Stimulated activated naive CD8-positive, alpha-beta T cell treated with anti-CD3 and anti-CD28 coated beads, Interleukin-15, Interleukin-2, amounts not matched to agents 100 U/mL and 50 U/mL, for 24 hours (primary cell): ENCODE measurements around the gene IFIT1B.
A peak's percentile ranks its signal among the peaks of the same experiment; 100 is the strongest.

Experiments used
- ATAC-seq: fragments of 150-1000 bp; cut with Tn5 transposase; one replicate; pipeline ENCODE4 v1.10.0; 2021
- DNase-seq: peaks from one replicate; pipeline ENCODE4 v3.0.0; 2021

IFIT1B gene

DNA sequence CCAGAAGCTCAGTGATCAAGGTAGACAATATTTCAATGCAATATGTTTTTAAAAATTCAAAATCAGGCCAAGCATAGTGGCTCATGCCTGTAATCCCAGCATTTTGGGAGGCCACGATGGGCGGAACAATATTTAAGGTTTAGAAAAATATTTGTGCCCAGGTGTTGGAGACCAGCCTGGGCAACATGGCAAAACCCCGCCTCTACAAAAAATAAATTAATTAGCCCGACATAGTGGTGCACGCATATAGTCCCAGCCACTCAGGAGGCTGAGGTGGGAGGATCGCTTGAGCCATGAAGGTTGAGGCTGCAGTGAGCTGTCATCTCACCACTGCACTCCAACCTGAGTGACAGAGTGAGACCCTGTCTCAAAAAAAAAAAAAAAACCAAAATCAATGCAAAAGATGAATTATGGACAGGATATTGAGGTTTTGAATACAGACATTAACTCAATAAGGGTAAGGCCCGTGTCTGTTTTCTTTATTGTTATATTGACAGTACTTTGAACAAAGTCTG is 35.6 kb downstream of the IFIT1B start:
- DNase-seq: no peak
- no peak for ATAC-seq

DNA sequence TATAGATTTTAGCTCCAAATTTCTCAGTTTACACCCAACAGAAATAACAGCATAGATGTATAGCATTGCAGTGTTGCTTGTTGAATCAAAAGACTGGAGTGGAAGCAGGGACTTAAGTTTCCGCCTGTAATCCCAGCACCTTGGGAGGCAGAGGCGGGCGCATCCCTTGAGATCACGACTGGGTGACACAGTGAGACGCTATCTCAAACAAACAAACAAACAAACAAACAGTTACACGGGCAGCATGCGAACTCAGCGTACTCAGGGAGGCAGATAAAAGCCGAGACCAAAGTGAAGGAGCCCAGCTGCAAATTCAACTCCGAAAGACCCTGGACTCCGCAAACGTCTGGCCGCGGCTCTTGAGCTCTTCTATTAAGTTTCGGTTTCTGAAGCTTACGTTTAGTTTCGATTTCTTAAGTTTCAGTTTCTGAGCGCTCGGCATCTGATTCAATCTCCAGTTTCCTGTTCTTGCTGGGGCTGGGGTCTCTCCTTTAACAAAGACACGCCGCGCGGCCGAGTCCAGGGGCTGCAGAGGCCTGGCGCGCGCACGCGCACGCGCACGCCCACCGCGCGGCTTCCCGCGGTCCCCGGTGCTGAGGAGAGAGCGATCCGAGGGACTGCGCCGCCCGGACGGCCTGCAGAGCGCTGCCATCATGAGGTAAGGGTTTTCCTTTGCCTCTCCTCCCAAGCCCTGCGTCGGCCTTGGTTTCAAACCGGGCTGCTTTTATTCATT is 36.5 kb downstream of the IFIT1B start, which contains the start of gene IFIT5:
Gene IFIT5, plus strand, starts transcription at position 423 of the 733 bp plus-strand sequence. Its CDS starts 231 bp downstream, at position 654.
- ATAC-seq (peak; percentile 83), DNase-seq (peak; percentile 71)

GRCh38 chr10:89414879-89415821 is 37.3 kb downstream of the IFIT1B start:
- ATAC-seq (peak; percentile 55), DNase-seq (peak; percentile 48)

DNA sequence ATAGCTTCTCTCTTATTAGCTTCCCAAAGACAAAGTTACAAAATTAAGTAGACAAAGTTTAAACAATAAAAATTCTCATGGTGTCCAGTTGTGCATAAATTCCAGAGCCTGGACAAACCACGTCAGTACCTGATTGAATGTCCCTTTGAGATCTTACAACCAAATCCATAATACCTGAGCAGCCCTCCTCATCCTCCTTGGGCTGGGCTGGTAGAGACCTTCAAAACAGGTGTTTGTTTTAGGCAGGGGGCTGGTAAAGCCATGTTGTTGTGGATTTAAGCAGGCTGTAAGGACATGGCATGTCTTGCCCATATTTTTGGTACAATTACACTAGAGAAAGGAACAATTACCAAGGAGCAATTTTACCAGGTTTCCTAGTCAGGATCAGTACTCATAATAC is 38.6 kb downstream of the IFIT1B start:
- no peak for DNase-seq
- no peak for ATAC-seq

DNA sequence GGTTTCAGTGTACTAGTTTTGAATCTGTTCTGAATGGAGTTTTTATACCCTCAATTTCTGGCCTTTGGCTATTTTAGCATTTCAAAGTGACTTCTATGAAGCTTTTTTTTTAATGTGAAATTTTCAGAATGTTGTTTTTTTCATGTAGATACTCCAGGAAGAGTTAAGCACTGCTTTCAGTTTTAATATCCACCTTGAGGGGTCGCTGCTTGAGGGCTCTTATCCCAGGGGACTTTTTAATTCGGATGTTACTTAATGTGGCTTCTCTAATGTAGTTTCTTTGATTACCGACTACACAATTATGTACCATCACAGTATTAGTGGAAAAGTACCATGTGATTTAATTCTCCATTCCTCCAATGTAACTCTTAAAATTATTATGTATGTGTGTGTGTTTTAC is 41.7 kb downstream of the IFIT1B start:
- DNase-seq (no peak), ATAC-seq (no peak)

DNA sequence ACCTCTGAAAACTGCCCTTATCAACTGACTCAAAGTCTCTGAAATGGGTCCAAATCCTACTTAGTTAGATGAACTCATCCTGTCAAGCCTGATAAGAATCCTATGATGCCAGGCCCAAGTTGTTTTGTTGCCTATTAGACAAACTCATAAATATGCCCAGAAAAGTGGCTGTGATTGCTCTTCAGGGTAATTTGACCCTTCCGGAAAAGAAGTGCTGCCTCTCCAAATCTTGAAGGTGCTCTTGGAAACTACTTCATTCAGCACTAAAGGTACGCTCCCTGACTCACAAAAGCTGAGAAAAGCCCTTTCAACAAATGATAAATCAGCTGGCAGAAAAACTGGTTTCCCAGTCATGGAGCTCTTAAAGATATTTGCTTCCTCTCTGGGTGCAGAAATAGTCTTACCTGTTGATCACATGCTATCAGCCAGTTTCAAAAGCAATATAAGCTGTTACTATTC is 43.2 kb downstream of the IFIT1B start:
- no peak for ATAC-seq
- DNase-seq: no peak

- ATAC-seq (no peak), DNase-seq (no peak)
These were observed 47.1 kb downstream of the IFIT1B start for GRCh38 chr10:89425000-89425399.

GRCh38 chr10:89426230-89426868 is 48.5 kb downstream of the IFIT1B start:
- ATAC-seq (peak; percentile 63), DNase-seq (no peak)

DNA sequence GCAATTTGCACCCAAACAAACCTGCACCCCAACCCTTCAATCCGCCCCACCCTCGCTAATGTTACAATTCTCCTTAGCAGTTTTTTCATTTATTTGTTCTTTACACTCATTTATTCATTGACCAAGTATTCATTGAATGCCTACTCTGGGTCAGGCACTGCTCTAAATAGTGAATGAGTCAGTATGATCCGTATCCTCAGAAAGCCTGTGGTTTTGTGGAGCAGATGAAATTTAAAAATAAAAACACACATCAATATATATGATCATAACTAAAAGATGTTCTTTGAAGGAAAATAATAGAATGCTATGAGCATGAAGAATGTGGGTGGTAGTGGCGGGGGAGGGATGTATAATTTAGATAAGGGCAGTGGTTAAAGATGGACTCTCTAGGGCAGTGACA is 49.8 kb downstream of the IFIT1B start:
- ATAC-seq: no peak

DNA sequence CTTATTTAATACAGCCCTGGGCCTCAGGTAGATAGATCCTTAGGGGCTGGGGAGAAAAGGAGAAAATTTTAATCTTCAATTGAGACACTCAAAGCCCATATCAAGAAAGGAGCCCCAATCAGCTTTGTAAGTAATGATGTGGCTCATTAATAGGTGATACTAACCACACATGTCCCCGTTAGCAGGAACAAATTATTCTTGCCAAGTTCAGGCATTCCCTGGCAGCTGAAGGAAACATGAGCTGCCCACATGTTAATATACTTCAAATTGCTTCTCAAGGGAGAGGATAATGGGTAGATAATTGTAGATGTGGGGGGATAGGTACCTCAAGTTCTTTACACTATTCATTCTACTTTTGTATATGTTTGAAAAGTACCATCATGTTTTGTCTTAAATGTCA is 51.0 kb downstream of the IFIT1B start:
- no peak for DNase-seq
- no peak for ATAC-seq

More for the DNA sequence above, 49.8 kb downstream of the IFIT1B start:
- DNase-seq: no peak

DNA sequence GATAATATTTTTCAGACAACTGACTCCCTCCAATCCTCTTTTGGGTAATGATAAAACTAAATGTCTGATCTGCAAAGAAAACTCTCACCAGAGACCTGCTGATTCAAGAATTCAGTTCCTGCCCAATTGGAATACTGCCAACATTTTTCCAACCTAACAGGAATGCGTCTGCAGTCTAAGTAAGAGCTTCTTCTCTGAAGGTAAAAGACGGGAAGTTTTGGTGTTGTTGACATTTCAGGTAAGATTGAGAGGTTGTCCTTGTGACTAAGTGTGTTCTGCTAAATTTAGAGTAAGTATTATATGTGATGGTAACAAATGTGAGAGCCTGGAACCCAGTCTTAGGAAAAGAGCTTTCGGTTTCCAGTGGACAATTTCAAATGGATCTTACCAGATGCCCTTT is 54.1 kb downstream of the IFIT1B start:
- ATAC-seq (no peak), DNase-seq (no peak)
